Measurements from ENCODE around the gene RCC2.

DNA sequence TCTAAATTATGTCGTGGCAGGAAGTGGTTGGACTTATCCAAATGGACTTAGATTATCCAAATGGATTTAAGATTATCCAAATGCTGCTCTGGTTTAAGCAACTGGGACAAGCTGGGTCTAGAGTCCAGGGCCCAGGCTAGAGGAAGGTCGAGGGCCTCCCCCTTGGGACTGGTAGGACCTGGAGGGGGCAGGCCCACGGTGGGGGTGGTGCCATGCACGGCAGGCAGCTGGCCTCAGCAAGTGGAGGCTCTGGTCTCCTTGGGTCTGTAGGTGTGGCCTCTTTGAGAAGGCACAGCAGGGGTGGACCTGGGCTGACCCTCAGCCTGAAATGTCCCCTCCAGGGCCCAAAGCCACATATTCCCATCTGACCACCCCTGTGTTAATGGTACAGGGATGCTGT is 37.6 kb downstream of the RCC2 start:
- no peak for TF ChIP-seq POLR2AphosphoS5 (IDR thresholded peaks at IDR 0.05)
- TF ChIP-seq, protein P1, sequence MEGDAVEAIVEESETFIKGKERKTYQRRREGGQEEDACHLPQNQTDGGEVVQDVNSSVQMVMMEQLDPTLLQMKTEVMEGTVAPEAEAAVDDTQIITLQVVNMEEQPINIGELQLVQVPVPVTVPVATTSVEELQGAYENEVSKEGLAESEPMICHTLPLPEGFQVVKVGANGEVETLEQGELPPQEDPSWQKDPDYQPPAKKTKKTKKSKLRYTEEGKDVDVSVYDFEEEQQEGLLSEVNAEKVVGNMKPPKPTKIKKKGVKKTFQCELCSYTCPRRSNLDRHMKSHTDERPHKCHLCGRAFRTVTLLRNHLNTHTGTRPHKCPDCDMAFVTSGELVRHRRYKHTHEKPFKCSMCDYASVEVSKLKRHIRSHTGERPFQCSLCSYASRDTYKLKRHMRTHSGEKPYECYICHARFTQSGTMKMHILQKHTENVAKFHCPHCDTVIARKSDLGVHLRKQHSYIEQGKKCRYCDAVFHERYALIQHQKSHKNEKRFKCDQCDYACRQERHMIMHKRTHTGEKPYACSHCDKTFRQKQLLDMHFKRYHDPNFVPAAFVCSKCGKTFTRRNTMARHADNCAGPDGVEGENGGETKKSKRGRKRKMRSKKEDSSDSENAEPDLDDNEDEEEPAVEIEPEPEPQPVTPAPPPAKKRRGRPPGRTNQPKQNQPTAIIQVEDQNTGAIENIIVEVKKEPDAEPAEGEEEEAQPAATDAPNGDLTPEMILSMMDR (IDR thresholded peaks at IDR 0.05), result no peak
- no peak for TF ChIP-seq EP300 (IDR thresholded peaks at IDR 0.05)
- no peak for TF ChIP-seq POLR2A (IDR thresholded peaks at IDR 0.05)
